Measurements from ENCODE around the gene MRPL40. TPM values are rescaled to one million over a fixed set of nuclear protein-coding genes. Genes with fewer than 3 reads are reported as not detected.
A peak's percentile ranks its signal among the peaks of the same experiment; 100 is the strongest.

The MRPL40 gene
- total RNA-seq, 2 donors from 2014 or later: 14.3 to 21.3 TPM

GRCh38 chr22:19398652-19399051 lies 33.7 kb upstream of the MRPL40 start:
- ATAC-seq: no peak
- no peak for DNase-seq (ENCODE audit: low spot score)
- Mint-ChIP-seq H3K4me3 (no peak overlapping the region), H3K27ac (peak overlapping the region in 1 of 2 donors; percentile 25), H3K9me3 (no peaks in the 10 kb centered on the region), H3K4me1 (ENCODE audit: low read depth in 2 of 2) (peaks cover 5 to 21% of the 10 kb centered on the region in 2 donors), H3K36me3 (peaks cover 17% of the 10 kb centered on the region), H3K27me3 (no peaks in the 10 kb centered on the region)

GRCh38 chr22:19400881-19401280 lies 31.5 kb upstream of the MRPL40 start:
- ATAC-seq (no peak), DNase-seq (ENCODE audit: low spot score) (no peak)
- Mint-ChIP-seq H3K9me3 (no peaks in the 10 kb centered on the region), H3K36me3 (peaks cover 24% of the 10 kb centered on the region), H3K27me3 (no peaks in the 10 kb centered on the region), H3K4me3 (no peak overlapping the region), H3K4me1 (ENCODE audit: low read depth in 2 of 2) (peaks cover 11 to 21% of the 10 kb centered on the region in 2 donors), H3K27ac (peak overlapping the region in 1 of 2 donors; percentile 61)

- ATAC-seq (no peak), DNase-seq (ENCODE audit: low spot score) (no peak)
- Mint-ChIP-seq H3K27ac (peak overlapping the region in 1 of 2 donors; percentile 61), H3K9me3 (no peaks in the 10 kb centered on the region), H3K4me1 (ENCODE audit: low read depth in 2 of 2) (peaks cover 11 to 22% of the 10 kb centered on the region in 2 donors), H3K36me3 (peaks cover 24% of the 10 kb centered on the region), H3K4me3 (no peak overlapping the region), H3K27me3 (no peaks in the 10 kb centered on the region)
Observed at GRCh38 chr22:19401483-19401882, 30.9 kb upstream of the MRPL40 start.

DNA sequence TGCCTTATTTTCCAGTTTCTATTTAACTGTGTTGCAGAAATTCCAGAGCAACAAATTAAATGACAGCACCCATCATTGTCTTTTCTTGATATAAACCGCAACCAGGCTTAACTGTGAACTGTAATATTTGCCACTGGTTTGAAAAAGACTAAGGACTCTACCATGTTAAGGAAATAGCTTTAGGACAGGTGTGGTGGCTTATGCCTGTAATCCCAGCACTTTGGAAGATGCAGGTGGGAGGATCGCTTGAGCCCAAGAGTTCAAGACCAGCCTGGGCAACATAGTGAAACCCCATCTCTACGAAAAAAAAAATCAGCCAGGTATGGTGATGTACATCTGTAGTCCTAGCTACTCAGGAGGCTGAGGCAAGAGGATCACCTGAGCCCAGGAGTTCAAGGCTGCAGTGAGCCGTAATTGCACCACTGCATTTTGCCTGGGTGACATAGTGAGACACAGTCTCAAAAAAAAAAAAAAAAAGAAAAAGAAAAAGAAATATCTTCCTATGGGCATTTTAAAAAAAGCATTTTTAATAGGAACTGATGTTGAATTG lies 29.6 kb upstream of the MRPL40 start:
- H3K27ac Mint-ChIP-seq: peak overlapping the region in 1 of 2 donors; percentile 61
- H3K4me1 Mint-ChIP-seq (ENCODE audit: low read depth in 2 of 2): peaks cover 11 to 24% of the 10 kb centered on the region in 2 donors
- no peak for ATAC-seq
- peaks cover 24% of the 10 kb centered on the region for H3K36me3 Mint-ChIP-seq
- no peaks in the 10 kb centered on the region for H3K9me3 Mint-ChIP-seq
- no peaks in the 10 kb centered on the region for H3K27me3 Mint-ChIP-seq
- no peak for DNase-seq (ENCODE audit: low spot score)
- H3K4me3 Mint-ChIP-seq: no peak overlapping the region

DNA sequence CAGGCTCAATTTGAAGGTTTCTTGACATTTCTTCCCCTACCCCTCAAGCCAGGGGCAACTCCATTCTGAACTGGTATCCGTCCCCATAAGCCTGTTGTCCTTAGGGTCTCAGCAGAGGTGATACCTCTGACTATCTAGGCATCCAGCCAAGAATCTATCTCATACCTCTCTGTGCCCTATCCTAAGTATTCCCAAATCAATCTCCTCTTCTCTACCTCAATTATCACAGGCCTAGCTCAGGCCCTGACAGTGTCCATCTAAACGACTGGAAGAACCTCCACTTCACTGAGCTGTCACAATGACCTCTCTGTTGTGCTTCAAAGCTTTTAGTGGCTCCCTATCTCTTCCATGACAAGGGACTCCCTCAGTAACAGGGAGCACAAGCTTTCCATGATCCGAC lies 27.7 kb upstream of the MRPL40 start:
- H3K27me3 Mint-ChIP-seq: no peaks in the 10 kb centered on the region
- no peaks in the 10 kb centered on the region for H3K9me3 Mint-ChIP-seq
- ATAC-seq (no peak), DNase-seq (ENCODE audit: low spot score) (no peak)
- H3K4me3 Mint-ChIP-seq: no peak overlapping the region
- H3K4me1 Mint-ChIP-seq (ENCODE audit: low read depth in 2 of 2): peaks cover 11 to 19% of the 10 kb centered on the region in 2 donors
- H3K27ac Mint-ChIP-seq: peak overlapping the region; percentile 12 to 22
- H3K36me3 Mint-ChIP-seq: peaks cover 24% of the 10 kb centered on the region

DNA sequence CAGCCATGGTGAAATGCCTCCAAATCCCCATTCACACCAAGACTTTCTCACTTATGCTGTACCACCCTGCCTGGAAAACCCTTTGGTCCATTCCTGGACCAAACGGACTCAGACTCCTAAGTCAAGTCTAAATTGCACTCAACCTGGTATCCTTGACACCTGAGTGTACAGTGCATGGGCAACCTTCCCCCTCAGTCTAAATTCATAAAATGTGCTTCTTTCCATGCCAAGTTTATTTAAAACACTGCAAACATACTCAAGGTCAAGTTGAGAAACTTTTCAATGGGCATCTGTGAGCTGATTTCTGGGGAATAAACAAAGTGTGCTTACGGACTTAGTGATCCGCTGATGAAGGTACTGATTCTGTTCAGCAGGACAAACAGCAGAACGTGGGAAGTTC lies 27.2 kb upstream of the MRPL40 start:
- ATAC-seq (no peak), DNase-seq (ENCODE audit: low spot score) (no peak)
- Mint-ChIP-seq H3K4me3 (no peak overlapping the region), H3K36me3 (peaks cover 24% of the 10 kb centered on the region), H3K9me3 (no peaks in the 10 kb centered on the region), H3K4me1 (ENCODE audit: low read depth in 2 of 2) (peaks cover 11 to 22% of the 10 kb centered on the region in 2 donors), H3K27ac (peak overlapping the region; percentile 12 to 22), H3K27me3 (no peaks in the 10 kb centered on the region)

- Mint-ChIP-seq H3K36me3 (peaks cover 24% of the 10 kb centered on the region), H3K27ac (peak overlapping the region in 1 of 2 donors; percentile 12), H3K4me1 (ENCODE audit: low read depth in 2 of 2) (peaks cover 11 to 19% of the 10 kb centered on the region in 2 donors), H3K4me3 (no peak overlapping the region), H3K27me3 (no peaks in the 10 kb centered on the region), H3K9me3 (no peaks in the 10 kb centered on the region)
- ATAC-seq (no peak), DNase-seq (ENCODE audit: low spot score) (no peak)
Observed at GRCh38 chr22:19405652-19406051, 26.7 kb upstream of the MRPL40 start.

GRCh38 chr22:19406281-19406811 lies 26.0 kb upstream of the MRPL40 start:
- peaks cover 19% of the 10 kb centered on the region for H3K36me3 Mint-ChIP-seq
- H3K4me1 Mint-ChIP-seq (ENCODE audit: low read depth in 2 of 2): peaks cover 8 to 17% of the 10 kb centered on the region in 2 donors
- no peak for DNase-seq (ENCODE audit: low spot score)
- no peak for ATAC-seq
- no peak overlapping the region for H3K4me3 Mint-ChIP-seq
- H3K27me3 Mint-ChIP-seq: no peaks in the 10 kb centered on the region
- no peaks in the 10 kb centered on the region for H3K9me3 Mint-ChIP-seq
- peak overlapping the region in 1 of 2 donors; percentile 29 for H3K27ac Mint-ChIP-seq

- Mint-ChIP-seq H3K27ac (peak overlapping the region in 1 of 2 donors; percentile 29), H3K4me1 (ENCODE audit: low read depth in 2 of 2) (peaks cover 12 to 20% of the 10 kb centered on the region in 2 donors), H3K36me3 (peaks cover 16% of the 10 kb centered on the region), H3K4me3 (no peak overlapping the region), H3K9me3 (no peaks in the 10 kb centered on the region), H3K27me3 (no peaks in the 10 kb centered on the region)
- DNase-seq (ENCODE audit: low spot score) (no peak), ATAC-seq (no peak)
Observed at GRCh38 chr22:19406846-19407245, 25.5 kb upstream of the MRPL40 start.

- H3K4me3 Mint-ChIP-seq: no peak overlapping the region
- DNase-seq (ENCODE audit: low spot score) (no peak), ATAC-seq (no peak)
- H3K27ac Mint-ChIP-seq: peak overlapping the region in 1 of 2 donors; percentile 29
- H3K36me3 Mint-ChIP-seq: peaks cover 11% of the 10 kb centered on the region
- no peaks in the 10 kb centered on the region for H3K9me3 Mint-ChIP-seq
- peaks cover 23 to 29% of the 10 kb centered on the region in 2 donors for H3K4me1 Mint-ChIP-seq (ENCODE audit: low read depth in 2 of 2)
- H3K27me3 Mint-ChIP-seq: no peaks in the 10 kb centered on the region
Observed at GRCh38 chr22:19407649-19408606, 24.4 kb upstream of the MRPL40 start.

- ATAC-seq: no peak
Observed at GRCh38 chr22:19410941-19411689, 21.2 kb upstream of the MRPL40 start.

GRCh38 chr22:19411690-19412045 lies 20.7 kb upstream of the MRPL40 start:
- no peak for ATAC-seq
- Mint-ChIP-seq H3K4me3 (no peak overlapping the region), H3K9me3 (no peaks in the 10 kb centered on the region), H3K27me3 (no peaks in the 10 kb centered on the region), H3K4me1 (ENCODE audit: low read depth in 2 of 2) (peaks cover 36 to 44% of the 10 kb centered on the region in 2 donors), H3K27ac (peak overlapping the region in 1 of 2 donors; percentile 26), H3K36me3 (no peaks in the 10 kb centered on the region)
- no peak for DNase-seq (ENCODE audit: low spot score)

More at GRCh38 chr22:19410941-19411689, 21.2 kb upstream of the MRPL40 start:
- Mint-ChIP-seq H3K27ac (peak overlapping the region in 1 of 2 donors; percentile 26), H3K4me3 (no peak overlapping the region), H3K9me3 (no peaks in the 10 kb centered on the region), H3K4me1 (ENCODE audit: low read depth in 2 of 2) (peaks cover 31 to 41% of the 10 kb centered on the region in 2 donors), H3K27me3 (no peaks in the 10 kb centered on the region), H3K36me3 (no peaks in the 10 kb centered on the region)
- no peak for DNase-seq (ENCODE audit: low spot score)

DNA sequence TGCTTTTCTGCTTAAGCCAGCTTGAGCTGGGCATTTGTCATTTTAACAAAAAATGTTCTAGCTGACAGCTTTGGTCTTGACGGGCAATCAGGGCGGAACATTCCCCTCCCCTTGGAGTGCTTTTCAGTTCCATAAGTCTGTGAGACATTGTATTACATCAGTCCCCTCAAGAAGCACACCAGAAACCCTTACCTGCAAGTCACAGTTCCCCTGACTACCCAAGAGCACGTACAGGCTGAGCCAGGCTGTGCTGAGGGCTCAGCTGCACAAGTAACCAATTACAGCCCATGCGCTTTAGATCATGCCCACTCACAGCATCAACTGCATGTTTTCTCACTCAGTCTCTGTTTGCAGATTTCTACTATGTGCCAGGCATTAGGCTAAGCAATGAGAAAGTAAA lies 19.9 kb upstream of the MRPL40 start:
- ATAC-seq: no peak
- no peaks in the 10 kb centered on the region for H3K27me3 Mint-ChIP-seq
- no peaks in the 10 kb centered on the region for H3K9me3 Mint-ChIP-seq
- H3K4me1 Mint-ChIP-seq (ENCODE audit: low read depth in 2 of 2): peaks cover 41 to 49% of the 10 kb centered on the region in 2 donors
- DNase-seq (ENCODE audit: low spot score): no peak
- no peak overlapping the region for H3K4me3 Mint-ChIP-seq
- peak overlapping the region; percentile 14 to 26 for H3K27ac Mint-ChIP-seq
- no peaks in the 10 kb centered on the region for H3K36me3 Mint-ChIP-seq
